Heart left ventricle (tissue), 13 donors: ENCODE measurements around the gene SREK1.

Experiments
- CTCF ChIP-seq, 12 donors: fragments of 200-600 bp; sonication (generic) in 4 of 12; IDR thresholded peaks; one replicate each; pipeline versions ENCODE4 v1.5.0 to v1.8.0; 2018 to 2022; ENCODE audit warnings: antibody characterized with exemption in 12 of 12, mild to moderate bottlenecking in 5 of 12
- POLR2A ChIP-seq, 2 donors: fragments of 450-650 bp; IDR thresholded peaks; one replicate each; pipeline ENCODE4 v1.6.1; 2017; ENCODE audit warnings: antibody characterized with exemption in 2 of 2, mild to moderate bottlenecking in 2 of 2, moderate library complexity in 2 of 2
- donor health status: ischemic (EF 13 %, LVEDD 7.1; RV severe dilation, severe dysfunction).
- donor health status: DM: no; HTN: yes; CAD: no.
- donor health status: DM: no; HTN: no; CAD: no.
- donor health status: ischemic (EF 25% LVEDD 6.9; RV normal size, moderate dysfunction).
- donor health status: ischemic (EF 25% LVEDD 5.7; RV mildly dilated, moderate dysfunction).
- donor health status: ischemic (EF 35%, LVEDD 5.7; RV mildly dilated, moderate dysfunction).
- donor health status: nonischemic (EF 11% LVEDD 7.7; RV severe dilation, severe dysfunction).
- donor health status: DM: yes; HTN: yes; CAD: no.
- donor health status: PGD.
- donor health status: ischemic (EF 29% LVEDD 5.4; RV normal size, mild dysfunction).
- donor health status: nonischemic (EF 23%, LVEDD 6.1; RV moderate dilation, normal function).

- no peak for TF ChIP-seq CTCF (IDR thresholded peaks at IDR 0.05)
- TF ChIP-seq POLR2A (IDR thresholded peaks at IDR 0.05) = no peak
Observed at GRCh38 chr5:66180282-66181155, 36.4 kb downstream of the SREK1 start.
